H1 (cell line): Measurements from ENCODE around the gene TOP1.

Experiments
- BCL11A ChIP-seq, 2 experiments: IDR thresholded peaks; one replicate each; pipeline ENCODE4 v1.6.1; 2011; ENCODE audit warnings: low read depth in 2 of 2, low read length in 2 of 2, mild to moderate bottlenecking in 2 of 2
- CTCF ChIP-seq, 3 experiments: IDR thresholded peaks; 1 replicate in 2 of 3; 2 replicates in 1 of 3; pipeline versions ENCODE4 v1.5.1 to v1.6.1; 2011; ENCODE audit warnings: low read length in 3 of 3, mild to moderate bottlenecking in 3 of 3, inconsistent platforms in 2 of 3, low read depth in 1 of 3, moderate library complexity in 1 of 3; ENCODE audit not compliant: insufficient read depth in 1 of 3; ENCODE audit errors: control extremely low read depth in 1 of 3
- EP300 ChIP-seq, 2 experiments: IDR thresholded peaks; 1 replicate in 1 of 2; 2 replicates in 1 of 2; pipeline ENCODE4 v1.6.1; 2011 to 2012; ENCODE audit warnings: low read depth in 2 of 2, low read length in 2 of 2, mild to moderate bottlenecking in 2 of 2, borderline replicate concordance in 1 of 2, inconsistent platforms in 1 of 2, moderate library complexity in 1 of 2
- EZH2 ChIP-seq: fragments of 200-600 bp; sonication (generic); IDR thresholded peaks from 2 replicates; pipeline ENCODE4 v1.7.1; 2012; ENCODE audit warnings: low read depth, mild to moderate bottlenecking, moderate library complexity, low read length, inconsistent platforms; ENCODE audit not compliant: severe bottlenecking
- MAX ChIP-seq: IDR thresholded peaks from 2 replicates; pipeline ENCODE4 v1.6.1; 2012; ENCODE audit warnings: inconsistent platforms
- POLR2AphosphoS5 ChIP-seq: IDR thresholded peaks from 2 replicates; pipeline ENCODE4 v1.6.1; 2011; ENCODE audit warnings: low read depth, low read length
- RAD21 ChIP-seq, 2 experiments: IDR thresholded peaks in 1 of 2; conservative IDR thresholded peaks in 1 of 2; 2 replicates each; pipeline ENCODE4 v1.6.1; 2011; ENCODE audit warnings: low read depth in 2 of 2, low read length in 2 of 2, improper control_type of control experiment in 1 of 2, inconsistent platforms in 1 of 2, mild to moderate bottlenecking in 1 of 2, moderate library complexity in 1 of 2
- SP2 ChIP-seq: IDR thresholded peaks from 2 replicates; pipeline ENCODE4 v1.6.1; 2012; ENCODE audit warnings: mild to moderate bottlenecking, low read length, inconsistent platforms
- TEAD4 ChIP-seq: IDR thresholded peaks from 2 replicates; pipeline ENCODE4 v1.6.1; 2012; ENCODE audit warnings: low read depth, low read length, inconsistent platforms, mixed read lengths

DNA sequence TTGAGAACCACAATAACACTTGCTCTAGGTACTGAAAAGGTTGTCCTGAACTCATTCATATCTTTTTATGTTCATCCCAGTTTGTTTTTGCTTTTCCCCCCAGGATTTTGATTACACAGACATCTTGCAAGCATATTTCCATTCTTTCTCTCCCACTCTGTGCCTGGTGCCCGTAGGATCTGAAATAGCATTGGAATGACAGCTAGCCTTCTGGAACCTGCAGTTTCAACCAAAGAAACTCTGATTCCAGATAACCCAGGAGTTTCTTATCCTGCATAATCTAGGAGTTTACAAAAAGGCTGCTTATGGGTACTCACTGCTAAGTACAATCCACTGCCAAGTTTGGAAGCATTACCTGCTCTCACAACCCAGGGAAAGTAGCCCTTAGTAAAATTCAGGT, 79.9 kb downstream of the TOP1 start:
- TF ChIP-seq CTCF (IDR thresholded peaks at IDR 0.05; ENCODE audit: control extremely low read depth in 1 of 3, insufficient read depth in 1 of 3, low read depth in 1 of 3, low read length in 3 of 3) = no peak
- TF ChIP-seq TEAD4 = no peak
- TF ChIP-seq SP2 = no peak
- no peak for TF ChIP-seq RAD21 (IDR thresholded peaks at IDR 0.05 in 1 of 2, conservative IDR thresholded peaks at IDR 0.05 in 1 of 2; ENCODE audit: low read depth in 2 of 2, low read length in 2 of 2)
- TF ChIP-seq EZH2 = no peak
- no peak for TF ChIP-seq BCL11A (IDR thresholded peaks at IDR 0.05; ENCODE audit: low read depth in 2 of 2, low read length in 2 of 2)
- no peak for TF ChIP-seq MAX
- no peak for TF ChIP-seq POLR2AphosphoS5
- TF ChIP-seq EP300 (IDR thresholded peaks at IDR 0.05; ENCODE audit: borderline replicate concordance in 1 of 2, low read depth in 2 of 2, low read length in 2 of 2) = no peak
